ENCODE results near the gene POC1A. TPM values are rescaled to one million over a fixed set of nuclear protein-coding genes. Genes with fewer than 3 reads are reported as not detected.
A peak's percentile ranks its signal among the peaks of the same experiment; 100 is the strongest.

Gene POC1A
- total RNA-seq, 1 donor from 2014 or later: 2.5 TPM

- peak; percentile 93 for DNase-seq (ENCODE audit: low read depth)
Measured at GRCh38 chr3:52128118-52128683, 26.0 kb downstream of the POC1A start.

DNA sequence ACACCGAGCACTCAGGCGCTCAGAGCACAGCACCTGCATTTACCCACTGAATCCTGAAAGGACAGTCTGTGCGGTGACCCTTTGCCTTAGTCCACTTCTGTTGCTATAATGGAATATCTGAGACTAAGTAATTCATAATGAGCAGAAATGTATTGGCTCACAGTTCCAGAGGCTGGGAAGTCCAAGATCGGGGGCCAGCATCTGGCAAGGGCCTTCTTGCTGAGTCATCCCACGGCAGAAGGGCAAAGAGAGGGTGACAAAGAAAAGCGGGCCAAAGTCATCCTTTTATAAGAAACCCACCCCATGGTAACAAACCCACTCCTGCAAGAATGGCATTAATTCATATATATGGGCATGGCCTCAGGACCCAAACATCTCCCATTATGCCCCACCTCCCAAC, 27.7 kb downstream of the POC1A start:
- DNase-seq (ENCODE audit: low read depth): no peak

DNA sequence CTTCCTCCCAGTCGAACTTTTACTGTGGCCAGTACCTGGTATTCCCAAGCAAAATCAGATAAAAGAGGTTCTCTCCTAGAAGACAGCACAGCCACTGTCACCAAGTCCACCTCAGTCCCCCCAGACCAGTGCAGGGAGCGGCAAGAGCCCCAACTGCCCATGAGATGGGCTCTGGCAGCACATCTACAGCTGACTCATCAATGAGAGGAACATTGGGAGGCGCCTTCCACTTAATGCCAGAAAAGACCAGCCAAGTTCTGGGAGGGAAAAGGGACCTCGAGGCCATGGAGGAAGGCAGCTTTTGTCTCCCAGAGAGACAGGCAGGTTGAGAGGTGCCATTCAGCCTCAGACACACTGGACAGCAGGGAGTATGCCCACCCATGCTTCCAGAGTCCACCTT, 28.2 kb downstream of the POC1A start:
- DNase-seq (ENCODE audit: low read depth): no peak

GRCh38 chr3:52124766-52125165, 29.5 kb downstream of the POC1A start:
- DNase-seq (ENCODE audit: low read depth): no peak

- no peak for DNase-seq (ENCODE audit: low read depth)
Measured at GRCh38 chr3:52124126-52124525, 30.1 kb downstream of the POC1A start.

DNA sequence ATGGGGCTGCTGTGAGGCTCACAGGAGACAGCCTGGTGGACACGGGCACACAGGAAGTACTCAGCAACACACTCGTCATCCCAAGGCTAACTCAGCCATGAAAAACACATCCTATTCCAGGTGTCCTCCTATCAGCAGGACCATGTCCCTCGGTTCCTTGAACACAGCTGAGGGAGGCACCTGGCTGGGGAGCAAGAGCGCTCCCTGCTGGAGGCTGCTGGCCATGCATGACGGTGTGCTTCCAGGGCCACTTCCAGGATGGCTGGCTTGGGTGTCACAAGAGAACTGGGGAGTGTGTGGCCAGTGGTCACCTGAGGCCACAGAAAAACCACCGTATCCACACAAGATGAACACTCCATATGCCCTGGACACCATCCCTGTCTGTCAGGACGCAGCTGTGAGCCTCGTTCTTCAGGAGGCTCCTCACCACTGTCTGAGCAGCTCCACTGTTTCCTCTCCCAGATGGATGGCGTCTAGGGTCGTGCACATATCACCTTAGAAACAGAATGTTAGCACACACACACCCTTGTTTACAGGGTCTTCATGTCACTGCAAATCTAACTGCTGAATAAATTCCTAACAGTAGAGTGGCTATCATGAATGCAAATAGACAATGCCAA, 31.0 kb downstream of the POC1A start:
- peak; percentile 64 for DNase-seq (ENCODE audit: low read depth)

DNA sequence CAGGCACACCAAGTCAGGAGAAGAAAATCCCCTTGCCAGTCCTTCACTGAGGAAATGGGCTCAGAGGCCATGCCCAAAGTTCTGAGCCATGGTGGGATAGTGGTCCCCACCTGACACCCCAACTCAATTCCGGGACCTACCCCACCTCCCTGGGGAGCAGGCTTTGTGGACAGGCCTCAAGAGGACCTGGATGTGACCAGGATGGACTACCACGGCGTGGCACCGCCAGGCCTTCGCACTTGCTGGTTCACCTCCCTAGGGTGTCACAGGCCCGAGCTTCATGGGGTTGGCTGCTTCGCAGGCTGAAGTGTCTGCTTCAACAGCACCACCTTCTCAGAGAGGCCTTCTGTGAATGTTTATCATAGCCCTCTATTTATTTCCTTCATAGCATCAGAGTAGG, 31.7 kb downstream of the POC1A start:
- no peak for DNase-seq (ENCODE audit: low read depth)

DNA sequence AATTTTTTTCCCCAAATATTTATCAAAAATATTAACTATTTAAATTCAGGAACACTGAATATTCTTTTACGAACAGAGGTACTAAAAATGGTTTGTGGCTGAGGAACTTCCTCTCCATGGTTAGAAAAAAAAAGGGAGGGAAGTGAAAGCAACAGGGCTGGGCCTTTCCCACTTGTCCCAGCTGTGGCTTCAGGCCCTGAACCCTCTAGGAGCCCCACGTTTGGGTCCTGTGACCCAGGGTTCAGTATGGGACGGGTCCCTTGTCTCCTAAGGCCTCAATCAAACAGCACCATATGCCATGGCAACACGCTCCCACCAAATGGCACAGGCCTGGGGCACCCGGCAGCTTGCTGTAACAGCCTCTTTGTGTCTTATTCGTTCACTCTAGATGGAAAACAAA, 32.4 kb downstream of the POC1A start:
- DNase-seq (ENCODE audit: low read depth): no peak

DNA sequence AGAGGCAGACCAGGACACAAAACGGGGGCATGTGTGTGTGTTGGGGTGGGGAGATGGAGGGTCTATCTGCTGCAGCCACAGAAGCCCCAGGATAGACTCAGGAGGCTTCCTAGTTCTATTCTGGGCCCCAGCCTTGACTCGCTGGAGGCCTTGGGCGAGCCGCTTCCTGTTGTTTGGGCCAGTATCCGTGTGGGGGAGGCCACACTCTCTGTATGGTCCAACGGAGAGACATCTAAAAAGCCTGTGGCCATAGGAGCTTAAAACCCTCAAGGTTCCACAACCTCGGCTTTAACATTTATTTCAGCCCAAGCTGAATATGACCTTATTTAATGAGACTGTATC, 32.8 kb downstream of the POC1A start:
- DNase-seq (ENCODE audit: low read depth): no peak

- no peak for DNase-seq (ENCODE audit: low read depth)
Measured at GRCh38 chr3:52120556-52121463, 33.4 kb downstream of the POC1A start.

GRCh38 chr3:52119826-52120225, 34.4 kb downstream of the POC1A start:
- no peak for DNase-seq (ENCODE audit: low read depth)

DNA sequence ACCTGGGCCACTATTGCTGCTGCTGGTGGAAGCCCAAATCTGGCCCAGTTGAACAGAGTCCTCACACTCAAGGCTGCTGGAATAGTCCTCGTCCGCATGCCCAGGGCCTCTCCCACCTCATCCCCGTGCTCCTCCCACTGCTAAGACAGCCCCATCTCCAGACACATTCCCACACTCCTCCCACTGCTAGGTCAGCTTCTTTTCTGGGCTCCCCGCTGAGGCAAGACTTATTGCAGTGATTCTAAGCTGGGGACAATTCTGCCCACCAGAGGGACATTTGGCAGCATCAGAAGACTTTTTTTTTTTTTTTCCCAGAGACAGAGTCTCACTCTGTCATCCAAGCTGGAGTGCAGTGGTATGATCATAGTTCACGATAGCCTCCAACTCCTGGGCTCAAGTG, 35.1 kb downstream of the POC1A start:
- DNase-seq (ENCODE audit: low read depth): no peak

DNA sequence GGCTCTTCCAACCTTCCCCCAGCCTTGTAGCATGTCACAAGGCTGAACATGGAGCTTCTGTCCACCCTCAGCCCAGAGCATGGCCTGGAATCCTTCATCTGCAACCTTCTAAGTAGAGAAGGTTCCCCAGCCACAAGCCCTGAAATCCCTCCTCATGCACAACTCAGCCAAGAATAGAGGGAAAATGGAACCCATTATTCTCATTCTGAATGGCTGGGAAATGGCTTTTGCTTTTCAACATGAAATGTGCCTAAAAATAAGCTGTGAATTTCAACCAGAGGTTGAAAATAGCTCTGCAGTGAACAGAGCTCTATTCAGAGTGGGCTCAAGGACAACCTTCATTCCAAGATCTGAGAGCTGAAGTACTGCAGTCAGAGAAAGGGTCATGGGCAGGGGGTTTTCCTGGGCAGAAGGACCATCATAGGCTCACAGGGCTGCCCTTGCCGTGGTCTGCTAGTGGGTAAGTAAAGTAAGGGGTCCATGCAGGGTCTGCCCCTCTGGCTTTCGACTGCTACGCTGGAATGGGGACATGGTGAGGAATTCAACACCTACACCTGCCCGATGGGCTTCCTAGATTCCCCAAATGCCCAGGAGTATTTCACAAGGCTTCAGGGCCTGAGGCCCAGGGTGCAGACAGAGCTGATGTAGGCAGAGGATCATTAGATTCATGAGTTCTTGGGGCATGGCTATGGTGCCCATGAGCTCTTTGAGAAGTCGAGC, 35.9 kb downstream of the POC1A start:
- no peak for DNase-seq (ENCODE audit: low read depth)

DNA sequence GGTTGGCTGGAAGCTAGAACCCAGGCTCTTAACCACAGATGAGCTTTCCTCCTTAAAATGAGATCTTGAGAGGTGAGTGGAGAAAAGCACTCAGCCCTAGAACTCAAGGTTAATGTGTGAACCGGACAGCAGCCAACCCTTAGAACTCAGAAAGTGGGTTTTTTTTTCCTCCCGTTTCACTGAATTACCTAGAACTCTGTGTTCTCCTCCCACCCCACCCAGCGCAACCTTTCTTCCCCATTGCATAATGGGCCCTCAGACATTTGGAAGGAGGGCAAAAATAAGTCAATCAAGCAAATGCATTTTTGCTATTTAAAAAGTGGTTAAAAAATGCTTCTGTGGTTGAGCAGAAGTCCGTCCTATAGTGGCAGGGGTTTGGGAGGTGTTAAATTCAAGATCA, 36.7 kb downstream of the POC1A start:
- DNase-seq (ENCODE audit: low read depth): peak; percentile 27

DNA sequence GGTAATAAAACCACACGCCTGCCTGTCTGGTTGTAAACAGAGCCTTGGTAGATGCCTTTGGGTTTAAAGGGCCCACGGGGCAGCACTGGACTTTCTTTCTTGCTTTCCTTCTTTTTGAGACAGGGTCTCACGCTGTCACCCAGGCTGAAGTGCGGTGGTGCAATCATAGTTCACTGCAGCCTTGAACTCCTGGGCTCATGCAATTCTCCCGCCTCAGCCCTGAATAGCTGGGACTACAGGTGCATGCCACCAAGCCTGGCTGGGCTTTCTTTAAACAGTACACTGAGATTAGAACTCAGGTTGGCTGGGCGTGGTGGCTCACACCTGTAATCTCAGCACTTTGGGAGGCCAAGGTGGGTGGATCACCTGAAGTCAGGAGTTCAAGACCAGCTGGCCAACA, 42.2 kb downstream of the POC1A start:
- DNase-seq (ENCODE audit: low read depth): no peak

- DNase-seq (ENCODE audit: low read depth): no peak
Measured at GRCh38 chr3:52110502-52110901, 43.7 kb downstream of the POC1A start.

DNA sequence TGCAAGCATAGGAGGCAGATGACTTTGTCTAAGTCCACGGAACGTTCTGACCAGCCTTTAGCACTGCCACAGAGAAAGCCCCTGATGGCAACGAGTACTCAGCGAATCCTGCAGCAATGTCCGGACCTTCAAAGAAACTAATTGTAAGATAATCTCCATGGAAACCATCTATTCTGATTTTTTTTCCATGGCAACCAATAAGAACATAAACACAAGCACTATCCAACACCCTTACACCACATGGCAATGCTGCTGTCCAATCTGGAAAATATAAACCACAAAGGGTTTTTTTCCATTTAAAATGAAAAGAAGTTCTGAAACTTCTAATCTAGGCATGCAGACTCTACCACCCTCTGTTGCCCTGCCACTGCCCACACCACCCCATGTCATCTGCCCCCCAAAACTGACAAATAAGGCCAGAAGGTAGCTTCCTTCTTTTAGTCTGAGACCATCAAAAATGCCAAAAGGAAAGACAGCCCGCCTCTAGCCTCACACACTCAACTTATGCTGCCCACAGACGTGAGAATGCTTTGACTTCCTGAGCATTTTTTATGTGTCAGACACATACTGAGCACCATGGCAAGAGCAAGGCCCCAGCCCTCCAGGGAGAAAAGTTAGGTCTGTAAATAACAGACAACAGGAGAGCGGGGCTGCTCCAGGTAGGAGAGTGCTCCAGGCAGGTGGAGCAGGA, 44.5 kb downstream of the POC1A start:
- DNase-seq (ENCODE audit: low read depth): no peak

DNA sequence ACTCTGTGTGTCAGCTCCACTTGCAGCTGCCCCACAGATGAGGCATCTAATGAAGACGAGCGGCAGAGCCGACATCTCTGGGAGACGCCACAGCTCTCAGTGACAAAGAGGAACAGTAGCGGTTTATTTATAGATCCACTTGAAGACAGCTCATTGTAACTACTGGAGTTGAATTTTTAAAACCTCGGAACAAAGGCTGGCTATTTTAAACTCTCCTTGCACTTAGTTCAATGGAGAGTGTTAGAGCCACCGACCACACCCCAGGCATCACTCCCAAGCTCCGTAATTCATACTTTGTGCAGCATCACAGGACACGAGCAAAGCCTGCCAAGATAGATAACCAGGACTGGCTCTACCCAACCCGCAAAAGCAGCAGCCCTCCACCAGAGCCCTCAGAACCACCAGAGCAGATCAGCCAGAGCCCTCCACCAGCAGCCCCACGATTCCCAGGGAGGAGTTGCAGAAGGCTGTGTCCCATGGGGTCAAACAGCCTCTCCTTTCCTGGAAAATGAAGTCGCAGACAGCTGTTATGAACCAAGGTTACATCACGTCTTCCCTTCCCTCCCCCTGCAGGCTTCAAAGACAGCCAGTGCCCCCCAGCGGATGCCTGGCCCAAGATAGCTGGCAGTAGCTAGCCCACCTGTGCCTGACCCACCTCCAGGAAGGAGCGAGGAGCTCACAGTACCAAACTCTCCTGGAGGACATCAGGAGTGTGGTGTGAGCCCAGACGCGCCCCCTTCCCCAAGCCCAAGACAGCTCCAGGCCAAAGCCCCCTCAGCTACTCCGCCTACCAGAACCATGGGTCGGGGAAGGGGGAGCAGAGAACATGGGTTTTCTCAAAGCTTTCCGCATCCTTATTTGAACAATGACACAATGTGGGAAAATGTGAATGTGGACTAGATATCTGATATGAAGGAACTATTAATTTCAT, 45.7 kb downstream of the POC1A start:
- DNase-seq (ENCODE audit: low read depth): no peak

- DNase-seq (ENCODE audit: low read depth): no peak
Measured at GRCh38 chr3:52106951-52107611, 47.1 kb downstream of the POC1A start.

Data from renal cortical epithelial cell (primary cell).